HG03103 (cell line): ENCODE results near the gene IDUA.
"Not testable (repeated sequence)": the region's sequence is repeated elsewhere in the genome, so short reads cannot be mapped to it uniquely, and the experiment has no call there.

Experiments used
- ATAC-seq: cut with Tn5 transposase; IDR thresholded peaks from one replicate; pipeline ENCODE4 v1.9.1; 2021; ENCODE audit warnings: low read depth; ENCODE audit not compliant: unreplicated experiment

The IDUA gene

GRCh38 chr4:999240-999863 lies 12.5 kb downstream of the IDUA start:
- ATAC-seq: not testable (repeated sequence)

GRCh38 chr4:999882-1000425 lies 13.1 kb downstream of the IDUA start:
- ATAC-seq: no peak

GRCh38 chr4:1000686-1001260 lies 13.9 kb downstream of the IDUA start:
- no peak for ATAC-seq

- ATAC-seq: no peak
Observed at GRCh38 chr4:1001561-1002130, 14.8 kb downstream of the IDUA start.

DNA sequence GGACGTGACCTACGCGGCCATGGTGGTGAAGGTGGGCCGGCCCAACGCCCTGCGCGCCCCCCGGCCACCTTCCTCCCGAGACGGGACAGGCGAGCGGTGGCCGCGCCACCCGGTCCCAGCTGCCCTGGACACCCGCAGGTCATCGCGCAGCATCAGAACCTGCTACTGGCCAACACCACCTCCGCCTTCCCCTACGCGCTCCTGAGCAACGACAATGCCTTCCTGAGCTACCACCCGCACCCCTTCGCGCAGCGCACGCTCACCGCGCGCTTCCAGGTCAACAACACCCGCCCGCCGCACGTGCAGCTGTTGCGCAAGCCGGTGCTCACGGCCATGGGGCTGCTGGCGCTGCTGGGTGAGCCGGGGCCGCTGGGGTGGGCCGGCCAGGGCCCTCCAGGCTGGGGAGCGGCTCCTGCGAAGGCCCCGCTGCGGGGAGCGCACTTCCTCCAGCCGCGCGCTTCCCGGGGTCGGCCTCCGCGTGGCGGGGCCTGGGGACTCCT lies 15.3 kb downstream of the IDUA start:
- ATAC-seq: no peak

DNA sequence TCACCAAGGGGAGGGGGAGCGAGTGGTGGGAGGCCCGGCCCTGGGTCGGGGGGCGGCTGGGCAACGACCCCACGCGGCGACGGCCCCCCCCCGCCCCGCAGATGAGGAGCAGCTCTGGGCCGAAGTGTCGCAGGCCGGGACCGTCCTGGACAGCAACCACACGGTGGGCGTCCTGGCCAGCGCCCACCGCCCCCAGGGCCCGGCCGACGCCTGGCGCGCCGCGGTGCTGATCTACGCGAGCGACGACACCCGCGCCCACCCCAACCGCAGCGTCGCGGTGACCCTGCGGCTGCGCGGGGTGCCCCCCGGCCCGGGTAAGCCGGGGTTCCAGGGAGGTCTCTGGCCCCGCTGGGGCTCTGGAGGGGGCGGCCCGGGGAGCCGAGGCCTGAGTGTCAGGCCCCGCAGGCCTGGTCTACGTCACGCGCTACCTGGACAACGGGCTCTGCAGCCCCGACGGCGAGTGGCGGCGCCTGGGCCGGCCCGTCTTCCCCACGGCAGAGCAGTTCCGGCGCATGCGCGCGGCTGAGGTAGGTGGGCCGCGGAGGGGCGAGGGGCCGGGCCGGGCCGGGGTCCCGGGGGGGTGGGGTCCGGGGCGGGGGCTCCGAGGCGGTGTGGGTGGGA lies 15.9 kb downstream of the IDUA start:
- ATAC-seq: no peak

DNA sequence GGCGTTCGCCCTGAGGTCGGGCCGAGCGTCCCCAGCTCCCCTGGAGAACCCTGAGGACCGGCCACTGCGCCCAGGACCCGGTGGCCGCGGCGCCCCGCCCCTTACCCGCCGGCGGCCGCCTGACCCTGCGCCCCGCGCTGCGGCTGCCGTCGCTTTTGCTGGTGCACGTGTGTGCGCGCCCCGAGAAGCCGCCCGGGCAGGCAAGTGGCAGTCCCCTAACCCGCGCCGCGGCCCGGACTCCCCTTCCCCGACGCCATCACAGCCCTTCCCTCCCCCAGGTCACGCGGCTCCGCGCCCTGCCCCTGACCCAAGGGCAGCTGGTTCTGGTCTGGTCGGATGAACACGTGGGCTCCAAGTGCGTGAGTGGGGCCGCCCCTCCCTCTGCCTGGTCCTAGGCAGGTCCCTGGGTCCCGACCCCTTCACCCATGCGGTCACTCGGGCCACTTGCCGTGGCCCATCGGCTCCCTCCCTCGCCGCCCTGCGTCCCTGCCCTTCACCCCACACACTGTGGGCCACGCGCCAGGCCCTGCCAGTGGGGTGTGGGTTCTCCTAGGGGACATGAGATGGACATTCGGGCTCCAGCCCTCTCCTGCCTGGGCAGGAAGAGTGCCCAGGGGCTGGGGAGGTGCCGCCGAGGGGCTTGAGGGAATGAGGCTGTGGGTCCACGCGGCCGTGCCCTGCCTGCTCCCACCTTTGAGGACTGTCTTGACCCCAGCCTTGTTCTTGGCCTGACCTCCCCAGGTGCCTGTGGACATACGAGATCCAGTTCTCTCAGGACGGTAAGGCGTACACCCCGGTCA lies 16.6 kb downstream of the IDUA start:
- ATAC-seq: no peak

DNA sequence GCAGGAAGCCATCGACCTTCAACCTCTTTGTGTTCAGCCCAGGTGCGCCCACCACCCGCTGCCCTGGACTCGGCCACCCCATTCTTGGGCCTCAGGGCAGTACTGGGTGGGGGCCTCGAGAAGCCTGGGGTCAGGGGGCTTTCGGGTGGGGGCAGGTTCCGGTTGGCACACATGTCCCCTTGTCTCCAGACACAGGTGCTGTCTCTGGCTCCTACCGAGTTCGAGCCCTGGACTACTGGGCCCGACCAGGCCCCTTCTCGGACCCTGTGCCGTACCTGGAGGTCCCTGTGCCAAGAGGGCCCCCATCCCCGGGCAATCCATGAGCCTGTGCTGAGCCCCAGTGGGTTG lies 17.2 kb downstream of the IDUA start:
- no peak for ATAC-seq

DNA sequence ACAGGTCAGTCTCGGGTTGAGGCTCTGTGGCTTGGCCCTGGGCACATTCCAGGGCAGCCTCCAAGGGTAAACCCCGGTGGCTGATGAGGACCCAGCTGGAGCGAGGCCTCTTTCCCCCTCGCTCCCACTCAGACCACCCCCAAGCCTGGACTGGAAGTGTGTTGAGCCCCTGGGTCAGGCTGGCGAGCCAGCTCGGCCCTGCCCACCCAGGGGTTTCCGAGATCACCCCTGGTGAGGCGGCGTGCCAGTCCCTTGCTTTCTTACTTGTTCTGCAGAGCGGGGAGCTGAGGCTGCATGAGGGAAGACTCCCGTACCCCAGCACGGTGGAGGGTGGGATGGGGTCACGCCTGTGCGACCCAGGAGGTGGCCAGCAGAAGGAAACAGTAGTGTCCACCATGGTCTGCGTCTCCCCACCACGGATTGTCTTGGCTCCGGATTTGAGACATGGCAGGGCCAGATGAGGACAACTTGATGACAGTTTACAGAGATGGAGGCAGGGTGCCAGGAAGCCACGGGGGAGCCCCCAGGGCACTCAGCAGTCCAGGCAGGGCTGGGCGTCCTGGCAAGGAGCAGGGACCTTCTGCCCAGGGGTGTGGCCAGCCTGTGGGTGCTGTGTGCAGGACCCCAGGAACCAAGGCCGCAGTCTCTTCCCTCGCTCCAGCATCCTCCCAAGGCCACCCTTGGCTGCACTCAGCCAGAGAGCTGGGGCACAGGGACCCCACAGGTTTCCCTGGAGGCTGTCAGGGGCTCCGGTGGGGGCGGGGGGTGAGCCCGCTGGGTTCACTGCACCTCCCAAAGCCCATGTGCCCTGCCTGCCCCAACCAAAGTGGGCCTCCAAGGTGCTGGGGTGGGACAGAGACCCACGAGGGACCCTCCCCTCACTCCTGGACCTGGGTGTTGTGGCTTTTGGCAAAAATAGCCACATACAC lies 18.0 kb downstream of the IDUA start:
- ATAC-seq: no peak

- no peak for ATAC-seq
Observed at GRCh38 chr4:1006856-1007255, 20.0 kb downstream of the IDUA start.

- no peak for ATAC-seq
Observed at GRCh38 chr4:1008840-1009541, 22.1 kb downstream of the IDUA start.

DNA sequence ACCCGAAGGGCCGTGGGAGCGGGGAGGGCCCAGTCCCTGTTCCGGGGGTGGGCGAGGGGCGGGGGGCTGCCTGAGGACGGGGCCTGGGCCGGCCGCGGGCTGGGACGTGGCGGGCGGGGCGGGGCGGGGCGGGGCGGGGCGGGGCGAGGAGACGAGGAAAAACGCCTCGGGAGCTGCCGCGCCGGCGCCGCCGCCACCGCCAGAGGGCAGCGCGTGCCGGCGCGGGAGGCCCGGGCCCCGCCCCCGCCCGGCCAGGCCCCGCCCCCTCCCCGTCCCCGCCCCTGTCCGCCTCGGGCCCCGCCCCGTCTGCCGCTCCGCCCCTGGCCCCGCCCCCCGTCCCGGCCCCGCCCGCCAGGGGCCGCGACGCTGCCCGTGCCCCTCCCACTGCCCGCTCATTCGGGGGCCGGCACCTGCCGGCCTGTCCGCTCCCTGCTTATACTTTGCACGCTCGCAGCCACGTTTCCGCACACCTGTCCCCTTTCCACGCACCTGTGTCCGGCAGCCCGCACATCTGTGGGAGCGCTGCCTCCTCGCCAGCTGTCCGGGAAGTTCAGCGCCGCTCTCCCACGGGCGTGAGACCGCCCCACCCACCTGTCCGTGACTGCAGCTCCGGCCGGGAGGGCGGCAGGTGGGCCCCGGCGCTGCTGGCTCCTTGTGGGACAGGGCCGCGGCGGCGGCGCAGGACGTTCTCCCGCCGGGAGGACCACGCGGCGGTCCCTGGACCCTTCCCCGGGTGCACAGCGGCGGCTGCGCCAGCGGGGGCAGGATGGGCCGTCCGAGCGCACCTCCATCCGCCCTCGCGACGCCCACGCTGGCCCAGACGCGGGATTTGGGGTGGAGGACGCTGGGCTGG lies 22.9 kb downstream of the IDUA start:
- ATAC-seq: no peak

DNA sequence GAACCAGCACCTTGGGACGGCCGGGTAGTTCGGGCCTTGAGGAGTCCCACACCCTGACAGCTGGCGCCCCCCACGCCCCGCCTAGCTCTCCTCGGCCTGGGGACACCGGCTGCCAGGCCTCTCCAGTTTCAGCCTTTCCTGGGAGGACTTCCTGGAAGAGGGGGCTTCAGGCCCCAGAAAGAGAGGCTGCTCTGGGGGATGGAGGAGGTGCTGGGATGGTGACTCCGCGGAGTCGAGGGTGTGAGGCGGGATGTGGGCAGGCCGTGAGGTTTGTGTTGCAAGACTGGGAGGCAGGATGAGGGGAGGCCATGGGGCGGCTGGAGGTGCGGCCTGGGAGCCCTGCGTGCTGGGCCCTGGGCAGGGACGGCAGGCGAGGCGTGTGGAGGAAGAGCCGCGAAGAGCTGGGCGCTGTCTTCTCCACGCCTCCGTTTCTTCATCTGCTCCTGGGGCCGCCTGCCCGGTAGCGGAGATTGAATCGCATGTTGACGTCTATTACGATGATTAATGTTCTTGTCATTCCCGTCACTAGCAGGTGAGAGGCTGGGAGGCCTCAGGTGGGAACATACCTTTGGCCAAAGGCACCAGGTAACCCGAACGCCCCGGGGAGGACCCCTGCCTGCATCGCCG lies 23.7 kb downstream of the IDUA start:
- ATAC-seq: no peak

DNA sequence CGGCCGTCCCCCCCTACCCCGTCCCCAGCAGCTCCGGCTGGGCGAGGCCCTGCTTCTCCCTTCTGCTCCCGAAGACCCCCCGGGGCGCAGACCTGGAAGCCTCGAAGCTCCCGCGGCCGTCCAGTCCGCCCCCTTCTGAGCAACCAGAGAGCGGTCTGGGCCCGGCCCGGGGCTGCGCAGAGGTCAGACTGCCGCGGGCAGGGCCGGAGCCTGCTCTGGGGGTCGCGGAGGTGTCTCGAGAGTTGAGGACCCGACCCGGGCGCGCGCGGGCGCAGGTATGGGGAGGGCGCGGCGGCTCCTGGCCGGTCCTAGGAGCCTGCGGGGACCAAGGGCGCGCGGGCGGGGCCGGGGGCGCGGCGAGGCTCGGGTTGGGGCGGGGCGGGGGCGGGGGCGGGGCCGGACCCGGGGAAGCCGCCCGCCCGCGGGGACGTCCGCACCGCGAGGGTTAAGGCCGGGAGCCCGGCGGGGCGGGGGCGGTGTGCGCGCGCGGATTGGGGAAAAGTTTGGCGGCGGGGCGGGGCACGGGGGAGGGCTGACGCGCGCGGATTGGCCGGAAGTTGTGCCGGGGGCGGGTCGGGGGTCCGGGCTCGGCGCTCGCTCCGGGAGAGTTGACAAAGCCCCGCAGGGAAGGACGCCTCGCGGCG lies 24.3 kb downstream of the IDUA start, which contains the start of gene FGFRL1:
Gene FGFRL1, plus strand, starts transcription at position 605 of the 644 bp plus-strand sequence. CDS start 860 bp downstream, outside the sequence.
- peak; percentile 46 for ATAC-seq

GRCh38 chr4:1011666-1012033 lies 24.8 kb downstream of the IDUA start:
- ATAC-seq: peak; percentile 3

GRCh38 chr4:1012034-1012739 lies 25.3 kb downstream of the IDUA start:
- ATAC-seq: no peak
